ENCODE measurements around the gene MYO15A. TPM values are rescaled to one million over a fixed set of nuclear protein-coding genes. Genes with fewer than 3 reads are reported as not detected.

MYO15A gene
- total RNA-seq, 2 donors from 2014 or later, result 1.7 to 2.4 TPM

GRCh38 chr17:18119166-18119745 lies 10.7 kb downstream of the MYO15A start:
- Histone ChIP-seq H3K9me3 (ENCODE audit: control insufficient read depth, low read length) (no peaks in the 10 kb centered on the region), H3K4me1 (ENCODE audit: control insufficient read depth, insufficient read depth, low read length) (no peaks in the 10 kb centered on the region), H3K27me3 (ENCODE audit: control insufficient read depth, insufficient read depth, low read length, poor library complexity, severe bottlenecking) (no peaks in the 10 kb centered on the region), H3K36me3 (ENCODE audit: control insufficient read depth, insufficient read depth, low read length) (no peaks in the 10 kb centered on the region), H3K9ac (ENCODE audit: extremely low read depth, low read length, poor library complexity, severe bottlenecking) (no peak overlapping the region), H3K4me3 (ENCODE audit: low read length) (no peak overlapping the region), H3K27ac (ENCODE audit: low read depth, low read length) (no peak overlapping the region)
- no peaks in the 10 kb centered on the region for H3K4me1 Mint-ChIP-seq
- H3K27ac Mint-ChIP-seq, result no peak overlapping the region
- no peak overlapping the region for H3K4me3 Mint-ChIP-seq
- no peak for TF ChIP-seq CTCF (conservative IDR thresholded peaks at IDR 0.05)
- H3K9me3 Mint-ChIP-seq, result peaks cover 9% of the 10 kb centered on the region
- peaks cover 3% of the 10 kb centered on the region for H3K27me3 Mint-ChIP-seq (ENCODE audit: insufficient read depth)
- no peaks in the 10 kb centered on the region for H3K36me3 Mint-ChIP-seq (ENCODE audit: low read depth)
- no peak for DNase-seq
- 95 to 96% methylated on average over 54 to 57 of the region's 57 CpGs for WGBS, 2 experiments (ENCODE audit: insufficient coverage in 1 of 2, insufficient read length in 1 of 2)

GRCh38 chr17:18119938-18120337 lies 11.4 kb downstream of the MYO15A start:
- peaks cover 3% of the 10 kb centered on the region for H3K27me3 Mint-ChIP-seq (ENCODE audit: insufficient read depth)
- no peak for DNase-seq
- H3K4me3 Mint-ChIP-seq, result no peak overlapping the region
- no peak overlapping the region for H3K9ac ChIP-seq (ENCODE audit: extremely low read depth, low read length, poor library complexity, severe bottlenecking)
- no peaks in the 10 kb centered on the region for H3K4me1 ChIP-seq (ENCODE audit: control insufficient read depth, insufficient read depth, low read length)
- H3K27ac Mint-ChIP-seq, result no peak overlapping the region
- H3K27me3 ChIP-seq (ENCODE audit: control insufficient read depth, insufficient read depth, low read length, poor library complexity, severe bottlenecking), result no peaks in the 10 kb centered on the region
- 89 to 96% methylated on average over 20 to 30 of the region's 30 CpGs for WGBS, 2 experiments (ENCODE audit: insufficient coverage in 1 of 2, insufficient read length in 1 of 2)
- H3K36me3 Mint-ChIP-seq (ENCODE audit: low read depth), result no peaks in the 10 kb centered on the region
- no peaks in the 10 kb centered on the region for H3K4me1 Mint-ChIP-seq
- H3K9me3 Mint-ChIP-seq, result peaks cover 9% of the 10 kb centered on the region
- H3K4me3 ChIP-seq (ENCODE audit: low read length), result no peak overlapping the region
- TF ChIP-seq CTCF (conservative IDR thresholded peaks at IDR 0.05), result no peak
- H3K9me3 ChIP-seq (ENCODE audit: control insufficient read depth, low read length), result no peaks in the 10 kb centered on the region
- no peaks in the 10 kb centered on the region for H3K36me3 ChIP-seq (ENCODE audit: control insufficient read depth, insufficient read depth, low read length)
- H3K27ac ChIP-seq (ENCODE audit: low read depth, low read length), result no peak overlapping the region

GRCh38 chr17:18120461-18121017 lies 12.0 kb downstream of the MYO15A start:
- H3K27me3 ChIP-seq (ENCODE audit: control insufficient read depth, insufficient read depth, low read length, poor library complexity, severe bottlenecking), result no peaks in the 10 kb centered on the region
- WGBS, 2 experiments (ENCODE audit: insufficient coverage in 1 of 2, insufficient read length in 1 of 2), result 96 to 98% methylated on average over 43 to 68 of the region's 68 CpGs
- Mint-ChIP-seq H3K4me1 (no peaks in the 10 kb centered on the region), H3K27me3 (ENCODE audit: insufficient read depth) (peaks cover 3% of the 10 kb centered on the region), H3K4me3 (no peak overlapping the region), H3K9me3 (peaks cover 9% of the 10 kb centered on the region), H3K36me3 (ENCODE audit: low read depth) (no peaks in the 10 kb centered on the region), H3K27ac (no peak overlapping the region)
- H3K9ac ChIP-seq (ENCODE audit: extremely low read depth, low read length, poor library complexity, severe bottlenecking), result no peak overlapping the region
- H3K27ac ChIP-seq (ENCODE audit: low read depth, low read length), result no peak overlapping the region
- H3K4me1 ChIP-seq (ENCODE audit: control insufficient read depth, insufficient read depth, low read length), result no peaks in the 10 kb centered on the region
- DNase-seq, result no peak
- TF ChIP-seq CTCF (conservative IDR thresholded peaks at IDR 0.05), result no peak
- no peak overlapping the region for H3K4me3 ChIP-seq (ENCODE audit: low read length)
- no peaks in the 10 kb centered on the region for H3K9me3 ChIP-seq (ENCODE audit: control insufficient read depth, low read length)
- H3K36me3 ChIP-seq (ENCODE audit: control insufficient read depth, insufficient read depth, low read length), result no peaks in the 10 kb centered on the region

Measured in endodermal cell (in vitro differentiated cells).